ENCODE data around the gene AP2B1. TPM values are rescaled to one million over a fixed set of nuclear protein-coding genes. Genes with fewer than 3 reads are reported as not detected.
"Not testable (repeated sequence)": the region's sequence is repeated elsewhere in the genome, so short reads cannot be mapped to it uniquely, and the experiment has no call there.

Gene AP2B1
- total RNA-seq, 1 donor from 2014 or later: 187 TPM

GRCh38 chr17:35749560-35750412, 162.7 kb downstream of the AP2B1 start:
- H3K27ac Mint-ChIP-seq (ENCODE audit: unreplicated experiment): no peak overlapping the region
- peak; percentile 15 for TF ChIP-seq CTCF (IDR thresholded peaks at IDR 0.05)
- peak overlapping the region; percentile 63 for H3K4me3 Mint-ChIP-seq (ENCODE audit: unreplicated experiment)
- H3K9me3 Mint-ChIP-seq (ENCODE audit: low read depth): no peaks in the 10 kb centered on the region
- no peaks in the 10 kb centered on the region for H3K36me3 Mint-ChIP-seq (ENCODE audit: low read depth)
- H3K4me1 Mint-ChIP-seq (ENCODE audit: low read depth): peaks cover 21% of the 10 kb centered on the region
- DNase-seq (ENCODE audit: low spot score): no peak
- peaks cover 19% of the 10 kb centered on the region for H3K27me3 Mint-ChIP-seq (ENCODE audit: low read depth)

- Mint-ChIP-seq H3K4me1 (ENCODE audit: low read depth) (peaks cover 21% of the 10 kb centered on the region), H3K27ac (ENCODE audit: unreplicated experiment) (no peak overlapping the region), H3K27me3 (ENCODE audit: low read depth) (peaks cover 19% of the 10 kb centered on the region), H3K9me3 (ENCODE audit: low read depth) (no peaks in the 10 kb centered on the region), H3K4me3 (ENCODE audit: unreplicated experiment) (peak overlapping the region; percentile 63), H3K36me3 (ENCODE audit: low read depth) (no peaks in the 10 kb centered on the region)
- no peak for TF ChIP-seq CTCF (IDR thresholded peaks at IDR 0.05)
- no peak for DNase-seq (ENCODE audit: low spot score)
Observed at GRCh38 chr17:35750526-35751395, 163.6 kb downstream of the AP2B1 start.

- H3K27ac Mint-ChIP-seq (ENCODE audit: unreplicated experiment); H3K9me3 Mint-ChIP-seq (ENCODE audit: low read depth); H3K4me3 Mint-ChIP-seq (ENCODE audit: unreplicated experiment); DNase-seq (ENCODE audit: low spot score); H3K36me3 Mint-ChIP-seq (ENCODE audit: low read depth): not testable (repeated sequence)
- Mint-ChIP-seq H3K27me3 (ENCODE audit: low read depth) (peaks cover 19% of the 10 kb centered on the region), H3K4me1 (ENCODE audit: low read depth) (peaks cover 21% of the 10 kb centered on the region)
Observed at GRCh38 chr17:35751541-35751940, 164.4 kb downstream of the AP2B1 start.

GRCh38 chr17:35752471-35752870, 165.3 kb downstream of the AP2B1 start:
- no peaks in the 10 kb centered on the region for H3K9me3 Mint-ChIP-seq (ENCODE audit: low read depth)
- peaks cover 21% of the 10 kb centered on the region for H3K4me1 Mint-ChIP-seq (ENCODE audit: low read depth)
- no peak overlapping the region for H3K27ac Mint-ChIP-seq (ENCODE audit: unreplicated experiment)
- no peak overlapping the region for H3K4me3 Mint-ChIP-seq (ENCODE audit: unreplicated experiment)
- TF ChIP-seq CTCF (IDR thresholded peaks at IDR 0.05): no peak
- H3K27me3 Mint-ChIP-seq (ENCODE audit: low read depth): peaks cover 19% of the 10 kb centered on the region
- DNase-seq (ENCODE audit: low spot score): no peak
- no peaks in the 10 kb centered on the region for H3K36me3 Mint-ChIP-seq (ENCODE audit: low read depth)

- no peak for TF ChIP-seq CTCF (IDR thresholded peaks at IDR 0.05)
- no peak within 1 kb of the TSS for H3K27ac Mint-ChIP-seq (ENCODE audit: unreplicated experiment)
- H3K9me3 Mint-ChIP-seq (ENCODE audit: low read depth): no peaks in the 10 kb centered on the region
- H3K4me3 Mint-ChIP-seq (ENCODE audit: unreplicated experiment): no peak within 1 kb of the TSS
- no peaks in the 10 kb centered on the region for H3K36me3 Mint-ChIP-seq (ENCODE audit: low read depth)
- peaks cover 19% of the 10 kb centered on the region for H3K27me3 Mint-ChIP-seq (ENCODE audit: low read depth)
- peaks cover 20% of the 10 kb centered on the region for H3K4me1 Mint-ChIP-seq (ENCODE audit: low read depth)
- DNase-seq (ENCODE audit: low spot score): no peak
Observed at GRCh38 chr17:35752945-35753764, 166.0 kb downstream of the AP2B1 start, which contains the start of gene GAS2L2. Gene GAS2L2 (minus strand): TSS chr17:35753239. CDS start chr17:35752850, 389 bp downstream.
